Activated CD4-positive, alpha-beta memory T cell treated with anti-CD3 and anti-CD28 coated beads for 36 hours (primary cell): Measurements from ENCODE around the gene RNF152. TPM values are rescaled to one million over a fixed set of nuclear protein-coding genes. Genes with fewer than 3 reads are reported as not detected.

ENCODE experiments used
- CTCF ChIA-PET: fragments of 350-600 bp; sonication (Branson Sonifier 250); formaldehyde crosslinking; loops from one replicate; lab custom pipeline; 2021; ENCODE audit warnings: antibody characterized with exemption, inconsistent platforms; lab: Charles Lee
- POLR2A ChIA-PET: fragments of 350-600 bp; sonication (Branson Sonifier 250); formaldehyde crosslinking; loops from one replicate; lab custom pipeline; 2021; ENCODE audit warnings: antibody characterized with exemption; lab: Charles Lee
- DNase-seq: peaks from one replicate; pipeline ENCODE4 v3.0.0-alpha.2; 2020
- H3K27ac Mint-ChIP-seq: one replicate; pipeline ENCODE4 v1.8.0; 2021; ENCODE audit warnings: mixed read lengths
- H3K27me3 Mint-ChIP-seq: one replicate; pipeline ENCODE4 v1.8.0; 2021; ENCODE audit warnings: mixed read lengths
- H3K36me3 Mint-ChIP-seq: one replicate; pipeline ENCODE4 v1.8.0; 2021; ENCODE audit warnings: mixed read lengths
- H3K4me1 Mint-ChIP-seq: one replicate; pipeline ENCODE4 v1.8.0; 2021; ENCODE audit warnings: low read depth, mixed read lengths
- H3K4me3 Mint-ChIP-seq: one replicate; pipeline ENCODE4 v1.8.0; 2021; ENCODE audit warnings: mild to moderate bottlenecking, mixed read lengths
- H3K9me3 Mint-ChIP-seq: one replicate; pipeline ENCODE4 v1.8.0; 2021; ENCODE audit warnings: mixed read lengths
- intact Hi-C: fragments of 100-400 bp; cut with micrococcal nuclease; formaldehyde crosslinking; loops from one replicate; pipeline ENCODE4 v1.15.1; 2023
- total RNA-seq, 2 experiments: library from RNA; stranded (reverse); gene quantifications; one replicate each; pipeline ENCODE4 v1.2.3, GENCODE V29; 2021

Gene RNF152
- total RNA-seq, 2 experiments from 2014 or later: 0.12 to 0.26 TPM

- DNase-seq: no peak
- ChIA-PET CTCF (no interaction called here), POLR2A (no interaction called here)
- peaks cover 3% of the 10 kb centered on the region for H3K27me3 Mint-ChIP-seq
- no peaks in the 10 kb centered on the region for H3K9me3 Mint-ChIP-seq
- H3K4me1 Mint-ChIP-seq: peaks cover 14% of the 10 kb centered on the region
- H3K27ac Mint-ChIP-seq: no peak overlapping the region
- intact Hi-C loops: no loop called here
- H3K4me3 Mint-ChIP-seq: no peak overlapping the region
- H3K36me3 Mint-ChIP-seq: no peaks in the 10 kb centered on the region
These were observed 127.7 kb downstream of the RNF152 start for GRCh38 chr18:61765097-61765496.

GRCh38 chr18:61764381-61764780 lies 128.4 kb downstream of the RNF152 start:
- Mint-ChIP-seq H3K36me3 (no peaks in the 10 kb centered on the region), H3K27me3 (peaks cover 3% of the 10 kb centered on the region), H3K4me1 (peaks cover 14% of the 10 kb centered on the region), H3K9me3 (no peaks in the 10 kb centered on the region), H3K4me3 (no peak overlapping the region), H3K27ac (no peak overlapping the region)
- POLR2A ChIA-PET: no interaction called here
- no peak for DNase-seq
- intact Hi-C loops: no loop called here
- CTCF ChIA-PET: no interaction called here

GRCh38 chr18:61761875-61762274 lies 130.9 kb downstream of the RNF152 start:
- Mint-ChIP-seq H3K36me3 (no peaks in the 10 kb centered on the region), H3K9me3 (no peaks in the 10 kb centered on the region), H3K4me1 (peaks cover 14% of the 10 kb centered on the region), H3K27ac (no peak overlapping the region), H3K4me3 (no peak overlapping the region), H3K27me3 (peaks cover 4% of the 10 kb centered on the region)
- POLR2A ChIA-PET: no interaction called here
- intact Hi-C loops: no loop called here
- no peak for DNase-seq
- CTCF ChIA-PET: no interaction called here
